Upper lobe of left lung (tissue), 4 donors: ENCODE measurements around the gene CAGE1.

ENCODE experiments used
- POLR2A ChIP-seq, 4 donors: fragments of 450-650 bp; IDR thresholded peaks; one replicate each; pipeline ENCODE4 v1.5.1; 2016 to 2017; ENCODE audit warnings: antibody characterized with exemption in 4 of 4, mild to moderate bottlenecking in 2 of 4
- POLR2AphosphoS5 ChIP-seq, 2 donors: sonication (generic); formaldehyde crosslinking; IDR thresholded peaks; one replicate each; pipeline ENCODE4 v1.5.1; 2017; ENCODE audit warnings: antibody characterized with exemption in 2 of 2
- TF ChIP-seq, protein P1 (sequence below), 6 experiments: fragments of 450-650 bp in 4 of 6; fragments of 200-600 bp in 2 of 6; sonication (generic) in 2 of 6; IDR thresholded peaks; one replicate each; pipeline ENCODE4 v1.5.1; 2016 to 2019; ENCODE audit warnings: antibody characterized with exemption in 6 of 6

DNA sequence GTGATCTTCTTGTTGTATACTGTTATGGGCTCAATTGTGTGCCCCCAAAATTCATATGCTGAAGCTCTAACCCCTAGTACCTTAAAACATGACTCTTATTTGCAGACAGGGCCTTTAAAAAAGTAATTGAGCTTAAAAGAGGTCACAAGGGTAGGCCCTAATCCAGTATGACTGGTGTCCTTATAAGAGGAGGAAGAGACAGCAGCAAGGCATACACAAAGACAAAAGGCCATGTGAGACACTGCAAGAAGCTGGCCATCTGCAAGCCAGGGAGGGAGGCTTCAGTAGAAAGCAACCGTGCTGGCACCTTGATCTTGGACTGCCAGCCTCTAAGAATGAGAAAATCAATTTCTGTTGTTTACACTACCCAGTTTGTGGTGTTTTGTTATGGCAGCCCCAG is 8.4 kb downstream of the CAGE1 start:
- TF ChIP-seq, protein P1, sequence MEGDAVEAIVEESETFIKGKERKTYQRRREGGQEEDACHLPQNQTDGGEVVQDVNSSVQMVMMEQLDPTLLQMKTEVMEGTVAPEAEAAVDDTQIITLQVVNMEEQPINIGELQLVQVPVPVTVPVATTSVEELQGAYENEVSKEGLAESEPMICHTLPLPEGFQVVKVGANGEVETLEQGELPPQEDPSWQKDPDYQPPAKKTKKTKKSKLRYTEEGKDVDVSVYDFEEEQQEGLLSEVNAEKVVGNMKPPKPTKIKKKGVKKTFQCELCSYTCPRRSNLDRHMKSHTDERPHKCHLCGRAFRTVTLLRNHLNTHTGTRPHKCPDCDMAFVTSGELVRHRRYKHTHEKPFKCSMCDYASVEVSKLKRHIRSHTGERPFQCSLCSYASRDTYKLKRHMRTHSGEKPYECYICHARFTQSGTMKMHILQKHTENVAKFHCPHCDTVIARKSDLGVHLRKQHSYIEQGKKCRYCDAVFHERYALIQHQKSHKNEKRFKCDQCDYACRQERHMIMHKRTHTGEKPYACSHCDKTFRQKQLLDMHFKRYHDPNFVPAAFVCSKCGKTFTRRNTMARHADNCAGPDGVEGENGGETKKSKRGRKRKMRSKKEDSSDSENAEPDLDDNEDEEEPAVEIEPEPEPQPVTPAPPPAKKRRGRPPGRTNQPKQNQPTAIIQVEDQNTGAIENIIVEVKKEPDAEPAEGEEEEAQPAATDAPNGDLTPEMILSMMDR (IDR thresholded peaks at IDR 0.05), result no peak
- no peak for TF ChIP-seq POLR2AphosphoS5 (IDR thresholded peaks at IDR 0.05)
- TF ChIP-seq POLR2A (IDR thresholded peaks at IDR 0.05), result no peak
